ENCODE measurements around the gene COBL.

DNA sequence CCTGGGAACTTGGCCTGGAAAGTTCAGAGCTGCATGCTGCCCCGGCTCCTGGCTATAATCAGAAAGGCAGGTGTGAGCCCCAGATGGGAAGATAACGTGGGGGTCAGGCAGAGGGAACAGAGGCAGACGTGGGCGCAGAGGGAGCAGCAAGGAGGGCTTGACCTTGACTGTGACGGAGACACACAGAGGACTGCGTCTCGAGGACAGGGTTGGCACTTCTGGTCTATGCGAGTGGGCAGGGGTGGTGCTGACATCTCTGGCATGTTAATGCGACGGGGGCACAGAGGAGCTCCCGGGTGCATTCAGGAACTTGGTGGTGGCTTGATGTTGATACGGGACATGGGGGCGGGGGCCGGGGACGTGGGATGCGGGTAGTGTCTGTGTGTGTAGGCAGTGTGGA is 301.8 kb downstream of the COBL start:
- TF ChIP-seq CTCF (IDR thresholded peaks at IDR 0.05) (no peak), POLR2AphosphoS5 (IDR thresholded peaks at IDR 0.05; ENCODE audit: low read depth, low read length) (no peak)
